HCT116 (cell line): ENCODE data around the gene PARVA. TPM values are rescaled to one million over a fixed set of nuclear protein-coding genes. Genes with fewer than 3 reads are reported as not detected.

Experiments
- ATAC-seq: fragments of 200-7000 bp; cut with Tn5 transposase; 2 replicates; pipeline ENCODE4 v1.9.1; 2020; ENCODE audit warnings: mild to moderate bottlenecking, moderate library complexity
- BruUV-seq: library from RNA; stranded (reverse); fragments of 400-500 nt; replicated peaks from 2 replicates; lab custom pipeline; 2021; lab: Mats Ljungman, UMichigan
- CTCF ChIA-PET: fragments of 300-600 bp; sonication (Branson Sonifier 250); formaldehyde crosslinking; loops from one replicate; lab custom pipeline; 2021; ENCODE audit warnings: antibody characterized with exemption; lab: Charles Lee
- POLR2A ChIA-PET: fragments of 300-600, 350-600 bp; sonication (Branson Sonifier 250); formaldehyde crosslinking; loops from one replicate; lab custom pipeline; 2021; ENCODE audit warnings: antibody characterized with exemption; lab: Charles Lee
- RAD21 ChIA-PET, 2 experiments: fragments of 300-600 bp; sonication (Branson Sonifier 250); formaldehyde crosslinking; loops; one replicate each; lab custom pipeline; 2023; ENCODE audit warnings: low total read pairs in 2 of 2; ENCODE audit not compliant: uncharacterized antibody in 2 of 2, unreplicated experiment in 2 of 2, low non-redundant PET in 1 of 2; lab: Charles Lee
- DNase-seq: peaks from one replicate; pipeline ENCODE4 v3.0.0-alpha.2; 2010; ENCODE audit warnings: low read depth, low spot score
- H2AFZ ChIP-seq: fragments of 200-600 bp; shearing (Covaris generic), sonication (generic); 2 replicates; pipeline ENCODE4 v1.6.1; 2017; ENCODE audit warnings: low read depth, mixed run types, mixed read lengths, antibody characterized with exemption, low read length; ENCODE audit not compliant: poor library complexity, severe bottlenecking
- H3K27ac ChIP-seq: 2 replicates; pipeline ENCODE4 v1.5.1; 2012; ENCODE audit warnings: low read depth, low read length
- H3K27me3 ChIP-seq: fragments of 200-600 bp; sonication (generic); 2 replicates; pipeline ENCODE4 v1.6.1; 2016; ENCODE audit warnings: mixed run types, low read length, mixed read lengths; ENCODE audit not compliant: insufficient read depth
- H3K36me3 ChIP-seq, 2 experiments: fragments of 200-500 bp in 1 of 2; fragments of 200-600 bp in 1 of 2; sonication (Bioruptor generic) in 1 of 2; sonication (generic) in 1 of 2; 2 replicates each; pipeline versions ENCODE4 v1.5.1 to v1.6.1; 2014 to 2016; ENCODE audit warnings: low read length in 2 of 2, inconsistent platforms in 1 of 2, mixed read lengths in 1 of 2, mixed run types in 1 of 2; ENCODE audit not compliant: insufficient read depth in 2 of 2, control insufficient read depth in 1 of 2
- H3K4me1 ChIP-seq, 2 experiments: fragments of 200-600 bp in 1 of 2; sonication (generic) in 1 of 2; 2 replicates each; pipeline versions ENCODE4 v1.5.1 to v1.6.1; 2012 to 2017; ENCODE audit warnings: low read length in 2 of 2, inconsistent platforms in 1 of 2, mild to moderate bottlenecking in 1 of 2, mixed read lengths in 1 of 2, mixed run types in 1 of 2, moderate library complexity in 1 of 2; ENCODE audit not compliant: insufficient read depth in 2 of 2, control insufficient read depth in 1 of 2
- H3K4me2 ChIP-seq: fragments of 200-600 bp; sonication (generic); 2 replicates; pipeline ENCODE4 v1.6.1; 2017; ENCODE audit warnings: mixed run types, low read length, mixed read lengths
- H3K4me3 ChIP-seq, 2 experiments: fragments of 200-600 bp in 1 of 2; sonication (generic) in 1 of 2; replicated peaks in 1 of 2; 2 replicates each; pipeline ENCODE4 v1.5.1; 2011 to 2016; ENCODE audit warnings: low read length in 2 of 2, control low read depth in 1 of 2, low read depth in 1 of 2, mild to moderate bottlenecking in 1 of 2, mixed read lengths in 1 of 2, mixed run types in 1 of 2
- H3K79me2 ChIP-seq: fragments of 200-600 bp; sonication (generic); 2 replicates; pipeline ENCODE4 v1.6.1; 2017; ENCODE audit warnings: mild to moderate bottlenecking, mixed run types, low read length, moderate library complexity, mixed read lengths; ENCODE audit not compliant: insufficient read depth
- H3K9ac ChIP-seq: fragments of 200-600 bp; sonication (generic); 2 replicates; pipeline ENCODE4 v1.6.1; 2016; ENCODE audit warnings: low read length, mixed read lengths
- H3K9me2 ChIP-seq: fragments of 200-600 bp; sonication (generic), shearing (Covaris generic); 2 replicates; pipeline ENCODE4 v1.6.1; 2017; ENCODE audit warnings: mixed run types, mild to moderate bottlenecking, moderate library complexity; ENCODE audit not compliant: insufficient read depth
- H3K9me3 ChIP-seq, 2 experiments: fragments of 200-500 bp in 1 of 2; fragments of 200-600 bp in 1 of 2; sonication (Bioruptor generic) in 1 of 2; sonication (generic) in 1 of 2; 2 replicates each; pipeline ENCODE4 v1.6.1; 2014 to 2017; ENCODE audit warnings: low read length in 2 of 2, mixed read lengths in 2 of 2, inconsistent platforms in 1 of 2, low read depth in 1 of 2, mild to moderate bottlenecking in 1 of 2, mixed run types in 1 of 2, moderate library complexity in 1 of 2; ENCODE audit not compliant: control insufficient read depth in 1 of 2, insufficient read depth in 1 of 2
- H4K20me1 ChIP-seq: fragments of 200-600 bp; sonication (generic), shearing (Covaris generic); 2 replicates; pipeline ENCODE4 v1.6.1; 2017; ENCODE audit warnings: mixed run types, mild to moderate bottlenecking, moderate library complexity; ENCODE audit not compliant: insufficient read depth
- CBX3 ChIP-seq: IDR thresholded peaks from 2 replicates; pipeline ENCODE4 v1.6.1; 2012; ENCODE audit warnings: low read depth
- EGR1 ChIP-seq: IDR thresholded peaks from 2 replicates; pipeline ENCODE4 v1.6.1; 2012; ENCODE audit warnings: low read depth
- EZH2 ChIP-seq: fragments of 200-600 bp; sonication (generic); IDR thresholded peaks from 2 replicates; pipeline ENCODE4 v1.6.1; 2017; ENCODE audit warnings: antibody characterized with exemption, mixed run types
- EZH2phosphoT487 ChIP-seq: fragments of 200-600 bp; IDR thresholded peaks from 2 replicates; pipeline ENCODE4 v1.6.1; 2018; ENCODE audit warnings: antibody characterized with exemption, borderline replicate concordance
- FOSL1 ChIP-seq: IDR thresholded peaks from 2 replicates; pipeline ENCODE4 v1.6.1; 2012; ENCODE audit warnings: low read depth
- POLR2A ChIP-seq: IDR thresholded peaks from 2 replicates; pipeline ENCODE4 v1.7.0; 2011; ENCODE audit warnings: borderline replicate concordance; ENCODE audit not compliant: insufficient read depth, insufficient read length; ENCODE audit errors: extremely low read depth
- POLR2AphosphoS5 ChIP-seq: IDR thresholded peaks from 2 replicates; pipeline ENCODE4 v1.6.1; 2011; ENCODE audit warnings: mild to moderate bottlenecking, low read depth, low read length, moderate library complexity
- REST ChIP-seq: IDR thresholded peaks from 2 replicates; pipeline ENCODE4 v1.6.1; 2012; ENCODE audit warnings: low read depth
- SP1 ChIP-seq: IDR thresholded peaks from 2 replicates; pipeline ENCODE4 v1.6.1; 2012; ENCODE audit warnings: low read depth
- SRF ChIP-seq: IDR thresholded peaks from 2 replicates; pipeline ENCODE4 v1.6.1; 2012; ENCODE audit warnings: low read depth
- TCF7L2 ChIP-seq: IDR thresholded peaks from 2 replicates; pipeline ENCODE4 v1.7.0; 2011; ENCODE audit warnings: borderline replicate concordance, inconsistent platforms; ENCODE audit not compliant: insufficient read depth, insufficient read length; ENCODE audit errors: extremely low read depth
- ZBTB33 ChIP-seq: IDR thresholded peaks from 2 replicates; pipeline ENCODE4 v1.6.1; 2011; ENCODE audit warnings: mild to moderate bottlenecking, low read length, moderate library complexity; ENCODE audit not compliant: insufficient replicate concordance; ENCODE audit errors: extremely low read depth
- intact Hi-C: fragments of 100-400 bp; cut with micrococcal nuclease; formaldehyde crosslinking; loops from 2 replicates; pipeline ENCODE4 v1.10.0; 2022
- total RNA-seq: library from RNA; stranded (reverse); gene quantifications from one replicate; pipeline ENCODE4 v1.2.1, GENCODE V29; 2021; ENCODE audit not compliant: unreplicated experiment

PARVA gene
- total RNA-seq, 1 experiment from 2014 or later, result 18.4 TPM

GRCh38 chr11:12413141-12414052 lies 36.0 kb downstream of the PARVA start:
- ChIA-PET CTCF (interaction anchor here (0.6 to 2.9 kb wide), 2 partner anchors 82 to 577 kb away, joined by 3 to 15 read pairs; no protein-coding TSS in a partner anchor), POLR2A (no interaction called here), RAD21 (interaction anchor here in 1 of 2 experiments (0.8 kb wide), 1 partner anchor 475 kb away, joined by 4 read pairs; no protein-coding TSS in a partner anchor)
- Histone ChIP-seq H3K27ac (no peak overlapping the region), H3K4me3 (no peak overlapping the region), H2AFZ (no peak overlapping the region)
- ATAC-seq, result no peak
- TF ChIP-seq CBX3 (no peak), EGR1 (no peak), FOSL1 (no peak), REST (no peak), ZBTB33 (no peak), EZH2 (no peak), SP1 (no peak), EZH2phosphoT487 (no peak), POLR2AphosphoS5 (no peak), POLR2A (no peak), TCF7L2 (no peak), SRF (no peak)
- TF ChIP-seq, all 23 proteins: peak for 0
- H3K9me3 ChIP-seq, result no peaks in the 10 kb centered on the region
- no peaks in the 10 kb centered on the region for H3K36me3 ChIP-seq
- H3K4me1 ChIP-seq, result peaks cover 5 to 24% of the 10 kb centered on the region in 2 experiments; a peak in 3 of 4 replicates
- intact Hi-C loops, result loop anchor here (5.0 kb wide), 2 partner anchors 259 to 279 kb away; partner anchors contain the start of gene TEAD1
- no TSS peak for BruUV-seq
- H4K20me1 ChIP-seq, result no peaks in the 10 kb centered on the region
- H3K9me2 ChIP-seq, result no peaks in the 10 kb centered on the region
- DNase-seq, result no peak
- H3K79me2 ChIP-seq, result no peaks in the 10 kb centered on the region; the same call in 1 of the 2 replicates
- no peaks in the 10 kb centered on the region for H3K27me3 ChIP-seq
- H3K9ac ChIP-seq, result no peak overlapping the region
- no peak overlapping the region for H3K4me2 ChIP-seq
